A549 (cell line): ENCODE data around the gene HECTD4. TPM values are rescaled to one million over a fixed set of nuclear protein-coding genes. Genes with fewer than 3 reads are reported as not detected.
A peak's percentile ranks its signal among the peaks of the same experiment; 100 is the strongest.

Experiments
- ATAC-seq, 2 experiments: fragments of 200-7000 bp in 1 of 2; fragments of >200 bp in 1 of 2; cut with Nextera tagmentation in 1 of 2; cut with Tn5 transposase in 1 of 2; 3 replicates each; pipeline versions ENCODE4 v1.8.0 to v1.9.1; 2018 to 2020; ENCODE audit warnings: mild to moderate bottlenecking in 1 of 2, moderate library complexity in 1 of 2
- CTCF ChIA-PET: fragments of 300-600 bp; sonication (Branson Sonifier 250); formaldehyde crosslinking; extraction: SDS; loops from one replicate; lab custom pipeline; 2021; ENCODE audit warnings: antibody characterized with exemption, inconsistent platforms; lab: Yijun Ruan, JAX
- POLR2A ChIA-PET: fragments of 350-600 bp; formaldehyde crosslinking; extraction: SDS; loops from one replicate; lab custom pipeline; 2021; ENCODE audit warnings: antibody characterized with exemption, inconsistent platforms; lab: Yijun Ruan, JAX
- DNase-seq, 2 experiments: peaks; one replicate each; pipeline versions ENCODE4 v3.0.0 to v3.0.0-alpha.2; 2011 to 2016; ENCODE audit warnings: low read depth in 1 of 2, low spot score in 1 of 2
- FAIRE-seq: peaks from 2 replicates; lab custom pipeline; 2011; peaks lifted over from hg19 to GRCh38; lab: Jason Lieb, UNC
- H3K27ac ChIP-seq, 2 experiments: fragments of >200 bp; sonication (Bioruptor Twin); formaldehyde crosslinking; 3 replicates each; pipeline ENCODE4 v1.5.1; 2016 to 2017
- H3K4me1 ChIP-seq: fragments of >200 bp; sonication (Bioruptor Twin); formaldehyde crosslinking; 3 replicates; pipeline ENCODE4 v1.6.1; 2016
- H3K4me2 ChIP-seq: fragments of >200 bp; sonication (Bioruptor Twin); formaldehyde crosslinking; 3 replicates; pipeline ENCODE4 v1.6.1; 2016
- H3K4me3 ChIP-seq: fragments of >200 bp; sonication (Bioruptor Twin); formaldehyde crosslinking; 3 replicates; pipeline ENCODE4 v1.5.1; 2016
- H3K9me3 ChIP-seq: fragments of >200 bp; sonication (Bioruptor Twin); formaldehyde crosslinking; 3 replicates; pipeline ENCODE4 v1.6.1; 2016
- BCL3 ChIP-seq: fragments of >200 bp; sonication (Bioruptor Twin); formaldehyde crosslinking; IDR thresholded peaks from 3 replicates; pipeline ENCODE4 v1.6.1; 2016
- CBX2 ChIP-seq: fragments of 200-600 bp; sonication (generic); IDR thresholded peaks from 2 replicates; pipeline ENCODE4 v1.6.1; 2016; ENCODE audit warnings: low read depth, mild to moderate bottlenecking, borderline replicate concordance
- CEBPB ChIP-seq, 2 experiments: fragments of >200 bp in 1 of 2; sonication (Bioruptor Twin) in 1 of 2; formaldehyde crosslinking in 1 of 2; IDR thresholded peaks; 2 replicates each; pipeline ENCODE4 v1.6.1; 2012 to 2016
- CHD2 ChIP-seq: fragments of 150-350 bp; IDR thresholded peaks from 2 replicates; pipeline ENCODE4 v1.6.1; 2014; ENCODE audit warnings: low read length; ENCODE audit not compliant: partially characterized antibody
- FOSB ChIP-seq: fragments of 250-450 bp; sonication (Bioruptor Pico); IDR thresholded peaks from 2 replicates; pipeline ENCODE4 v1.5.0; 2020; ENCODE audit warnings: mild to moderate bottlenecking, moderate library complexity
- FOSL2 ChIP-seq, 2 experiments: fragments of 450-650 bp in 1 of 2; fragments of >200 bp in 1 of 2; sonication (Bioruptor Twin) in 1 of 2; formaldehyde crosslinking; IDR thresholded peaks; 2 replicates each; pipeline versions ENCODE4 v1.5.0 to v1.6.1; 2016 to 2020; ENCODE audit warnings: mild to moderate bottlenecking in 1 of 2, moderate library complexity in 1 of 2
- MAZ ChIP-seq: fragments of 150-350 bp; IDR thresholded peaks from 2 replicates; pipeline ENCODE4 v1.6.1; 2014; ENCODE audit warnings: antibody characterized with exemption, low read depth, low read length, borderline replicate concordance
- NPAS2 ChIP-seq: fragments of 250-450 bp; sonication (Bioruptor Pico); IDR thresholded peaks from 2 replicates; pipeline ENCODE4 v1.8.0; 2022; ENCODE audit warnings: mild to moderate bottlenecking, moderate library complexity, borderline replicate concordance
- PHF8 ChIP-seq: fragments of 200-600 bp; sonication (generic); IDR thresholded peaks from 2 replicates; pipeline ENCODE4 v1.6.1; 2016; ENCODE audit warnings: low read depth, mild to moderate bottlenecking, antibody characterized with exemption, moderate library complexity, borderline replicate concordance
- POLR2A ChIP-seq: IDR thresholded peaks from 2 replicates; pipeline ENCODE4 v1.6.1; 2012; ENCODE audit warnings: mild to moderate bottlenecking, low read length
- RARB ChIP-seq: fragments of 250-450 bp; sonication (Bioruptor Pico); IDR thresholded peaks from 2 replicates; pipeline ENCODE4 v1.8.0; 2021; ENCODE audit warnings: mild to moderate bottlenecking, moderate library complexity
- RNF2 ChIP-seq: fragments of 200-600 bp; sonication (generic); IDR thresholded peaks from 2 replicates; pipeline ENCODE4 v1.6.1; 2016; ENCODE audit warnings: low read depth, mild to moderate bottlenecking, antibody characterized with exemption, moderate library complexity, borderline replicate concordance
- SMC3 ChIP-seq: fragments of >200 bp; sonication (Bioruptor Twin); formaldehyde crosslinking; IDR thresholded peaks from 3 replicates; pipeline ENCODE4 v1.6.1; 2018; ENCODE audit warnings: inconsistent platforms
- ZNF302 ChIP-seq: fragments of 250-450 bp; sonication (Bioruptor Pico); IDR thresholded peaks from 2 replicates; pipeline ENCODE4 v1.9.0; 2021; ENCODE audit warnings: inconsistent platforms, mild to moderate bottlenecking, moderate library complexity
- WGBS: methylation state at CpG from one replicate; pipeline ENCODE4 v1.1.6; 2017; ENCODE audit errors: missing lambda C conversion rate; 5-methylcytosine and 5-hydroxymethylcytosine counted together
- polyA plus RNA-seq, 4 experiments: library from polyadenylated mRNA; depleted of rRNA in 3 of 4; stranded (reverse); fragments of >200 nt; fragmentation: RNase III in 1 of 4; extraction: RNeasy Plus Mini Kit Qiagen cat#74134 plus additional on column Dnase treatment in 1 of 4; gene quantifications; 2 replicates in 3 of 4; 3 replicates in 1 of 4; pipeline ENCODE4 v1.2.3, GENCODE V29; 2011 to 2017

The HECTD4 gene
- polyA plus RNA-seq, 2 of the 4 experiments (the other 2 are of a cell fraction): 9.9 to 14.7 TPM

GRCh38 chr12:112125250-112125999, 256.8 kb downstream of the HECTD4 start, which contains the start of gene TRAFD1 (continued):
- TF ChIP-seq FOSB (CRISPR knock-in tag) (no peak), BCL3 (0 out of 3 replicates have a peak, but pooled peaks have one; percentile 54), CHD2 (no peak)

GRCh38 chr12:112124918-112125249, 257.3 kb downstream of the HECTD4 start:
- 2% methylated on average over 1 of the region's 1 CpG for WGBS
- POLR2A ChIA-PET: interaction anchor here (0.6 to 1.6 kb wide), 6 partner anchors 8 to 112 kb away, joined by 3 to 16 read pairs (median 4); partner anchors contain the start of genes ERP29 and NAA25

GRCh38 chr12:112122823-112123690, 259.2 kb downstream of the HECTD4 start:
- H3K4me1 ChIP-seq: peaks cover 42% of the 10 kb centered on the region
- TF ChIP-seq SMC3: no peak
- TF ChIP-seq POLR2A: no peak
- peak; percentile 27 to 88; a peak in 3 of 4 replicates for TF ChIP-seq CEBPB (IDR thresholded peaks at IDR 0.05)
- TF ChIP-seq RARB (CRISPR knock-in tag): no peak
- TF ChIP-seq ZNF302 (CRISPR knock-in tag): no peak
- no peak for TF ChIP-seq FOSL2 (IDR thresholded peaks at IDR 0.05)
- TF ChIP-seq FOSL2 (CRISPR knock-in tag; IDR thresholded peaks at IDR 0.05): 0 out of 2 replicates have a peak, but pooled peaks have one; percentile 22
- no peak for TF ChIP-seq PHF8
- FAIRE-seq (no peak), DNase-seq (peak in 1 of 2 experiments; percentile 64), ATAC-seq (no peak)
- ChIA-PET CTCF (interaction anchor here (0.8 to 4.2 kb wide), 5 partner anchors 9 to 264 kb away, joined by 3 to 21 read pairs (median 3); no protein-coding TSS in a partner anchor), POLR2A (interaction anchor here (0.6 to 1.9 kb wide), 2 partner anchors 14 kb away, joined by 4 to 12 read pairs; partner anchors contain the start of gene NAA25)
- H3K27ac ChIP-seq: peak overlapping the region; percentile 50 to 83; a peak in 5 of 6 replicates
- no peak overlapping the region for H3K4me3 ChIP-seq
- WGBS: 48% methylated on average over 12 of the region's 12 CpGs
- H3K4me2 ChIP-seq: peak overlapping the region; percentile 58
- H3K9me3 ChIP-seq: no peaks in the 10 kb centered on the region

More at GRCh38 chr12:112124918-112125249, 257.3 kb downstream of the HECTD4 start:
- no peak for FAIRE-seq
- peaks cover 55% of the 10 kb centered on the region for H3K4me1 ChIP-seq
- TF ChIP-seq FOSL2 (IDR thresholded peaks at IDR 0.05) (no peak), FOSL2 (CRISPR knock-in tag; IDR thresholded peaks at IDR 0.05) (no peak), NPAS2 (CRISPR knock-in tag) (no peak), CBX2 (no peak), CEBPB (IDR thresholded peaks at IDR 0.05) (0 out of 4 replicates have a peak, but pooled peaks of 1 of the 2 experiments have one; percentile 20), RNF2 (no peak), MAZ (no peak)
- no peak for DNase-seq
- H3K4me2 ChIP-seq: peak overlapping the region; percentile 54
- H3K9me3 ChIP-seq: no peaks in the 10 kb centered on the region
- ATAC-seq: peak; percentile 4 to 24; a peak in 5 of 6 replicates
- CTCF ChIA-PET: interaction anchor here (1.3 to 4.2 kb wide), 3 partner anchors 8 to 263 kb away, joined by 3 to 21 read pairs (median 4); no protein-coding TSS in a partner anchor
- no peak overlapping the region for H3K27ac ChIP-seq
- H3K4me3 ChIP-seq: no peak overlapping the region
